ENCODE results near the gene DDX3X. TPM values are rescaled to one million over a fixed set of nuclear protein-coding genes. Genes with fewer than 3 reads are reported as not detected.

DDX3X gene
- total and polyA plus RNA-seq, 9 of the 15 experiments (the other 6 are each of a cell fraction or from before 2014, with no cell fraction given): 51.3 to 232 (median 138) TPM

DNA sequence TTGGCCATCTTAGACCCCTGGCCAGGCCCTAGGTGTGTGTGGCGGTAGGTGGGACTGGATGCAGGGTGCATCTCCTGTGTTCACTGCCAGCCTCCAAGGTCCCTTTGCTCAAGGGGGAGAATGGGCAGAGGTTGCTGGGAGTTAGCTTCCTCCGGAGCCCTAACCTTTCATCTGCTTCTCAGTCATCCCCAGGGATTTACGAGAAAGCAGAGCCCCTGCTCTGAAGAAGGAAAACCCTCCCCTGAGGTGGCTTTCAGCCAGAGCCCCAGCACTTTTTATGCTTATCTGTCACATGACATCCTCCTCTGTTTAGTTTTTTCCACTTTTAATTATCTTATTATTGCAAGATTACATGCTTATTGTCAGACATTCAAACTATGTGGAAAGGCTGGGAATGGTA is 44.9 kb upstream of the DDX3X start:
- no peaks in the 10 kb centered on the region for H4K20me1 ChIP-seq (replicated peaks; ENCODE audit: control insufficient read depth, insufficient read depth, low read length)
- intact Hi-C loops (cut with micrococcal nuclease): no loop called here
- no peaks in the 10 kb centered on the region for H3K9me1 ChIP-seq (ENCODE audit: control insufficient read depth, insufficient read depth, low read length)
- FAIRE-seq (no peak), DNase-seq (ENCODE audit: extremely low read depth in 1 of 4, low spot score in 3 of 4) (no peak), ATAC-seq (no peak)
- H3K27ac ChIP-seq (ENCODE audit: extremely low read depth, low read depth, low read length): no peak overlapping the region
- no peak overlapping the region for H3K4me3 ChIP-seq
- no TSS peak for BruUV-seq (replicated peaks)
- no peaks in the 10 kb centered on the region for H3K79me2 ChIP-seq (ENCODE audit: control insufficient read depth, insufficient read depth, low read length)
- TF ChIP-seq, protein P1, sequence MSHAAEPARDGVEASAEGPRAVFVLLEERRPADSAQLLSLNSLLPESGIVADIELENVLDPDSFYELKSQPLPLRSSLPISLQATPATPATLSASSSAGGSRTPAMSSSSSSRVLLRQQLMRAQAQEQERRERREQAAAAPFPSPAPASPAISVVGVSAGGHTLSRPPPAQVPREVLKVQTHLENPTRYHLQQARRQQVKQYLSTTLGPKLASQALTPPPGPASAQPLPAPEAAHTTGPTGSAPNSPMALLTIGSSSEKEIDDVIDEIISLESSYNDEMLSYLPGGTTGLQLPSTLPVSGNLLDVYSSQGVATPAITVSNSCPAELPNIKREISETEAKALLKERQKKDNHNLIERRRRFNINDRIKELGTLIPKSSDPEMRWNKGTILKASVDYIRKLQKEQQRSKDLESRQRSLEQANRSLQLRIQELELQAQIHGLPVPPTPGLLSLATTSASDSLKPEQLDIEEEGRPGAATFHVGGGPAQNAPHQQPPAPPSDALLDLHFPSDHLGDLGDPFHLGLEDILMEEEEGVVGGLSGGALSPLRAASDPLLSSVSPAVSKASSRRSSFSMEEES (CRISPR knock-in tag; IDR thresholded peaks at IDR 0.05): peak; percentile 5; the same call in 1 of the 2 replicates
- no peak for TF ChIP-seq ZNF197 (CRISPR knock-in tag; IDR thresholded peaks at IDR 0.05; ENCODE audit: low read depth)
- ChIA-PET CTCF (ENCODE audit: low intra/inter-chr PET ratio) (no interaction called here), POLR2A (no interaction called here)
- H3K4me2 ChIP-seq (ENCODE audit: insufficient read depth, low read length): no peak overlapping the region
- H3K4me1 ChIP-seq (replicated peaks in 1 of 2; ENCODE audit: control insufficient read depth in 2 of 2, insufficient read depth in 2 of 2, low read length in 2 of 2): no peaks in the 10 kb centered on the region; a peak in 1 of 5 replicates
- peaks cover 3% of the 10 kb centered on the region; the same call in 1 of the 2 replicates for H3K9me3 ChIP-seq (replicated peaks; ENCODE audit: control insufficient read depth, insufficient read depth, low read depth, low read length)
- 32% methylated on average over 3 of the region's 3 CpGs for WGBS (ENCODE audit: insufficient coverage, low coverage, missing lambda C conversion rate)
- no peak overlapping the region for H2AFZ ChIP-seq (ENCODE audit: low read depth, low read length)
- H3K36me3 ChIP-seq (ENCODE audit: control insufficient read depth, insufficient read depth, low read length): no peaks in the 10 kb centered on the region
- H3K9ac ChIP-seq (ENCODE audit: insufficient read depth in 1 of 2, low read depth in 2 of 2, low read length in 2 of 2): no peak overlapping the region
- H3K27me3 ChIP-seq (ENCODE audit: control insufficient read depth in 2 of 2, insufficient read depth in 2 of 2, low read length in 2 of 2): peaks cover 0 to 11% of the 10 kb centered on the region in 2 experiments; a peak in 2 of 5 replicates
- in situ Hi-C loops (cut with MboI): no loop called here

DNA sequence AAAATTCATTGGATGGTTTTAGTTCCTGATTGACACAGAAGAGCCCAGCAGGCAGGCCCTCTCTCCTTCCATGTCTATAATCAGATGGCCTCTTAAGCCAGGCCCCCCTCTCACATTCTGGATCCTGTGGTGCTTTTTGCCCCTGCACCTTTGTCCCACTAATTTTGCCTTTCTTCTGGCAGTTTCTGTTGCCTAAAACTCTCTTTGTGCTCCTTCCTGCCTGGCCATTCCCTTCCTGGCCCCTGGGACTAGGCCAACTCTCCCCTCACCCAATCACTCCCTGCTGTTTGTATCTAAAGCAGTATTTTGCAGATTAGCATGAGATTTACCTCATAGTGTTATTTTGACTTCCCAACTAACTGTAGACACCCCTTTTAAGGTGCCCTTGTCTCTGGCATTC is 42.7 kb upstream of the DDX3X start:
- FAIRE-seq (no peak), ATAC-seq (no peak), DNase-seq (ENCODE audit: extremely low read depth in 1 of 4, low spot score in 3 of 4) (no peak)
- Histone ChIP-seq H2AFZ (ENCODE audit: low read depth, low read length) (no peak overlapping the region), H3K27me3 (ENCODE audit: control insufficient read depth in 2 of 2, insufficient read depth in 2 of 2, low read length in 2 of 2) (peaks cover 0 to 5% of the 10 kb centered on the region in 2 experiments; a peak in 2 of 5 replicates), H3K4me3 (no peak overlapping the region), H3K36me3 (ENCODE audit: control insufficient read depth, insufficient read depth, low read length) (no peaks in the 10 kb centered on the region), H3K79me2 (ENCODE audit: control insufficient read depth, insufficient read depth, low read length) (no peaks in the 10 kb centered on the region), H3K4me1 (replicated peaks in 1 of 2; ENCODE audit: control insufficient read depth in 2 of 2, insufficient read depth in 2 of 2, low read length in 2 of 2) (no peaks in the 10 kb centered on the region), H3K9ac (ENCODE audit: insufficient read depth in 1 of 2, low read depth in 2 of 2, low read length in 2 of 2) (no peak overlapping the region), H4K20me1 (replicated peaks; ENCODE audit: control insufficient read depth, insufficient read depth, low read length) (no peaks in the 10 kb centered on the region), H3K9me1 (ENCODE audit: control insufficient read depth, insufficient read depth, low read length) (no peaks in the 10 kb centered on the region), H3K27ac (ENCODE audit: extremely low read depth, low read depth, low read length) (no peak overlapping the region), H3K9me3 (replicated peaks; ENCODE audit: control insufficient read depth, insufficient read depth, low read depth, low read length) (peaks cover 3% of the 10 kb centered on the region; the same call in 1 of the 2 replicates), H3K4me2 (ENCODE audit: insufficient read depth, low read length) (no peak overlapping the region)
- ChIA-PET POLR2A (no interaction called here), CTCF (ENCODE audit: low intra/inter-chr PET ratio) (no interaction called here)
- intact Hi-C loops (cut with micrococcal nuclease) (no loop called here), in situ Hi-C loops (cut with MboI) (no loop called here)
- BruUV-seq (replicated peaks): no TSS peak
- TF ChIP-seq GABPA (tag; conservative IDR thresholded peaks at IDR 0.05; ENCODE audit: low read depth): no peak
- no peak for TF ChIP-seq LEF1 (IDR thresholded peaks at IDR 0.05)
- TF ChIP-seq ESRRB (CRISPR knock-in tag; IDR thresholded peaks at IDR 0.05; ENCODE audit: borderline replicate concordance): no peak
- no peak for TF ChIP-seq SAFB (IDR thresholded peaks at IDR 0.05; ENCODE audit: borderline replicate concordance, low read depth, low read length)
- TF ChIP-seq ETS2 (tag; IDR thresholded peaks at IDR 0.05; ENCODE audit: borderline replicate concordance, poor library complexity, severe bottlenecking): no peak
- TF ChIP-seq, protein P2, sequence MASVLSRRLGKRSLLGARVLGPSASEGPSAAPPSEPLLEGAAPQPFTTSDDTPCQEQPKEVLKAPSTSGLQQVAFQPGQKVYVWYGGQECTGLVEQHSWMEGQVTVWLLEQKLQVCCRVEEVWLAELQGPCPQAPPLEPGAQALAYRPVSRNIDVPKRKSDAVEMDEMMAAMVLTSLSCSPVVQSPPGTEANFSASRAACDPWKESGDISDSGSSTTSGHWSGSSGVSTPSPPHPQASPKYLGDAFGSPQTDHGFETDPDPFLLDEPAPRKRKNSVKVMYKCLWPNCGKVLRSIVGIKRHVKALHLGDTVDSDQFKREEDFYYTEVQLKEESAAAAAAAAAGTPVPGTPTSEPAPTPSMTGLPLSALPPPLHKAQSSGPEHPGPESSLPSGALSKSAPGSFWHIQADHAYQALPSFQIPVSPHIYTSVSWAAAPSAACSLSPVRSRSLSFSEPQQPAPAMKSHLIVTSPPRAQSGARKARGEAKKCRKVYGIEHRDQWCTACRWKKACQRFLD (CRISPR knock-in tag; IDR thresholded peaks at IDR 0.05): no peak
- no peak for TF ChIP-seq ZNF174 (CRISPR knock-in tag; IDR thresholded peaks at IDR 0.05)
- TF ChIP-seq, protein P3, sequence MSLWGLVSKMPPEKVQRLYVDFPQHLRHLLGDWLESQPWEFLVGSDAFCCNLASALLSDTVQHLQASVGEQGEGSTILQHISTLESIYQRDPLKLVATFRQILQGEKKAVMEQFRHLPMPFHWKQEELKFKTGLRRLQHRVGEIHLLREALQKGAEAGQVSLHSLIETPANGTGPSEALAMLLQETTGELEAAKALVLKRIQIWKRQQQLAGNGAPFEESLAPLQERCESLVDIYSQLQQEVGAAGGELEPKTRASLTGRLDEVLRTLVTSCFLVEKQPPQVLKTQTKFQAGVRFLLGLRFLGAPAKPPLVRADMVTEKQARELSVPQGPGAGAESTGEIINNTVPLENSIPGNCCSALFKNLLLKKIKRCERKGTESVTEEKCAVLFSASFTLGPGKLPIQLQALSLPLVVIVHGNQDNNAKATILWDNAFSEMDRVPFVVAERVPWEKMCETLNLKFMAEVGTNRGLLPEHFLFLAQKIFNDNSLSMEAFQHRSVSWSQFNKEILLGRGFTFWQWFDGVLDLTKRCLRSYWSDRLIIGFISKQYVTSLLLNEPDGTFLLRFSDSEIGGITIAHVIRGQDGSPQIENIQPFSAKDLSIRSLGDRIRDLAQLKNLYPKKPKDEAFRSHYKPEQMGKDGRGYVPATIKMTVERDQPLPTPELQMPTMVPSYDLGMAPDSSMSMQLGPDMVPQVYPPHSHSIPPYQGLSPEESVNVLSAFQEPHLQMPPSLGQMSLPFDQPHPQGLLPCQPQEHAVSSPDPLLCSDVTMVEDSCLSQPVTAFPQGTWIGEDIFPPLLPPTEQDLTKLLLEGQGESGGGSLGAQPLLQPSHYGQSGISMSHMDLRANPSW (CRISPR knock-in tag; IDR thresholded peaks at IDR 0.05): no peak
